OCI-LY1 (cell line): ENCODE data around the gene LRIF1.

Source experiments
- EZH2 ChIP-seq: fragments of 200-600 bp; sonication (generic), shearing (Covaris generic); IDR thresholded peaks from 2 replicates; pipeline ENCODE4 v1.8.0; 2017; ENCODE audit warnings: borderline replicate concordance, mixed run types, mild to moderate bottlenecking, antibody characterized with exemption, low read length, moderate library complexity, mixed read lengths
- TF ChIP-seq, protein P1 (sequence below): fragments of 200-600 bp; sonication (generic), shearing (Covaris generic); IDR thresholded peaks from 2 replicates; pipeline ENCODE4 v1.5.1; 2017; ENCODE audit warnings: mild to moderate bottlenecking, antibody characterized with exemption, low read length, moderate library complexity, mixed read lengths

DNA sequence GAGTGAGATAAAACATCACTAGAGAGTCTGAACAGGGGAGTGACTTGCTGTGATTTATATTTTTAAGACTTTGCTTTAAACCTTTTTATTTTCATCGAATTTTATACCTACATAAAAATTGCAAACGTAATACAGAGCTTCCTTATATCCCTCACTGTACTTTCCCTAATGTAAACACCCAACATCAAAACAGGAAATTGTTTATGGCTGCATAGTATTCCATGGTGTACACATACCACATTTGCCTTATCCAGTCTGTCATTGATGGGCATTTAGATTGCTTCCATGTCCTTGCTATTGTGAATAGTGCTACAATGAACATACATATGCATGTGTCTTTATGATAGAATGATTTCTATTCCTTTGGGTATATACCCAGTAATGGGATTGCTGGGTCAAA lies 34.8 kb downstream of the LRIF1 start:
- TF ChIP-seq, protein P1, sequence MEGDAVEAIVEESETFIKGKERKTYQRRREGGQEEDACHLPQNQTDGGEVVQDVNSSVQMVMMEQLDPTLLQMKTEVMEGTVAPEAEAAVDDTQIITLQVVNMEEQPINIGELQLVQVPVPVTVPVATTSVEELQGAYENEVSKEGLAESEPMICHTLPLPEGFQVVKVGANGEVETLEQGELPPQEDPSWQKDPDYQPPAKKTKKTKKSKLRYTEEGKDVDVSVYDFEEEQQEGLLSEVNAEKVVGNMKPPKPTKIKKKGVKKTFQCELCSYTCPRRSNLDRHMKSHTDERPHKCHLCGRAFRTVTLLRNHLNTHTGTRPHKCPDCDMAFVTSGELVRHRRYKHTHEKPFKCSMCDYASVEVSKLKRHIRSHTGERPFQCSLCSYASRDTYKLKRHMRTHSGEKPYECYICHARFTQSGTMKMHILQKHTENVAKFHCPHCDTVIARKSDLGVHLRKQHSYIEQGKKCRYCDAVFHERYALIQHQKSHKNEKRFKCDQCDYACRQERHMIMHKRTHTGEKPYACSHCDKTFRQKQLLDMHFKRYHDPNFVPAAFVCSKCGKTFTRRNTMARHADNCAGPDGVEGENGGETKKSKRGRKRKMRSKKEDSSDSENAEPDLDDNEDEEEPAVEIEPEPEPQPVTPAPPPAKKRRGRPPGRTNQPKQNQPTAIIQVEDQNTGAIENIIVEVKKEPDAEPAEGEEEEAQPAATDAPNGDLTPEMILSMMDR = no peak
- TF ChIP-seq EZH2 = no peak
